Panc1 (cell line): Measurements from ENCODE around the gene SLC7A5. TPM values are rescaled to one million over a fixed set of nuclear protein-coding genes. Genes with fewer than 3 reads are reported as not detected.

Experiments
- ATAC-seq: fragments of 200-7000 bp; cut with Tn5 transposase; 2 replicates; pipeline ENCODE4 v1.9.1; 2020; ENCODE audit warnings: mild to moderate bottlenecking, moderate library complexity
- BruUV-seq: library from RNA; stranded (reverse); fragments of 400-500 nt; replicated peaks from 2 replicates; lab custom pipeline; 2021; lab: Mats Ljungman, UMichigan
- CTCF ChIA-PET: fragments of 300-600 bp; sonication (Branson Sonifier 250); formaldehyde crosslinking; loops from one replicate; lab custom pipeline; 2022; ENCODE audit warnings: antibody characterized with exemption; lab: Charles Lee
- POLR2A ChIA-PET: fragments of 300-600 bp; sonication (Branson Sonifier 250); formaldehyde crosslinking; loops from one replicate; lab custom pipeline; 2022; ENCODE audit warnings: antibody characterized with exemption; lab: Charles Lee
- DNase-seq: peaks from one replicate; pipeline ENCODE4 v3.0.0-alpha.2; 2010; ENCODE audit warnings: low read depth, low spot score
- H3K27ac ChIP-seq: 2 replicates; pipeline ENCODE4 v1.5.1; 2011; ENCODE audit warnings: mild to moderate bottlenecking, low read length, inconsistent platforms
- H3K27me3 ChIP-seq: fragments of 200-500 bp; sonication (Bioruptor generic); 2 replicates; pipeline ENCODE4 v1.6.0; 2014; ENCODE audit warnings: low read length, inconsistent platforms; ENCODE audit not compliant: control insufficient read depth, insufficient read depth
- H3K36me3 ChIP-seq: fragments of 200-500 bp; sonication (Bioruptor generic); 2 replicates; pipeline ENCODE4 v1.5.1; 2014; ENCODE audit warnings: inconsistent platforms, mild to moderate bottlenecking, low read length, moderate library complexity; ENCODE audit not compliant: control insufficient read depth, insufficient read depth
- H3K4me1 ChIP-seq: 2 replicates; pipeline ENCODE4 v1.5.1; 2011; ENCODE audit warnings: inconsistent platforms, mild to moderate bottlenecking, low read length, moderate library complexity; ENCODE audit not compliant: control insufficient read depth, insufficient read depth
- H3K4me3 ChIP-seq, 2 experiments: 2 replicates each; pipeline ENCODE4 v1.5.1; 2011 to 2012; ENCODE audit warnings: low read depth in 2 of 2, low read length in 2 of 2, mild to moderate bottlenecking in 2 of 2, inconsistent platforms in 1 of 2, moderate library complexity in 1 of 2
- H3K9me3 ChIP-seq: fragments of 200-500 bp; sonication (Bioruptor generic); 2 replicates; pipeline ENCODE4 v1.5.1; 2014; ENCODE audit warnings: low read depth, mild to moderate bottlenecking, inconsistent platforms, low read length, moderate library complexity; ENCODE audit not compliant: control insufficient read depth, insufficient read depth
- CTCF ChIP-seq: fragments of 450-650 bp; IDR thresholded peaks from 2 replicates; pipeline ENCODE4 v1.5.1; 2017; ENCODE audit warnings: mild to moderate bottlenecking
- POLR2AphosphoS5 ChIP-seq: IDR thresholded peaks from 2 replicates; pipeline ENCODE4 v1.6.1; 2012; ENCODE audit warnings: mild to moderate bottlenecking, low read depth, low read length, moderate library complexity
- REST ChIP-seq, 2 experiments: IDR thresholded peaks; 2 replicates each; pipeline ENCODE4 v1.6.1; 2011 to 2012; ENCODE audit warnings: low read depth in 2 of 2, control low read depth in 1 of 2, low read length in 1 of 2, mild to moderate bottlenecking in 1 of 2, moderate library complexity in 1 of 2; ENCODE audit not compliant: insufficient read depth in 1 of 2
- SIN3A ChIP-seq: IDR thresholded peaks from 2 replicates; pipeline ENCODE4 v1.6.1; 2012; ENCODE audit warnings: low read depth, mild to moderate bottlenecking, low read length, moderate library complexity, borderline replicate concordance; ENCODE audit not compliant: insufficient read depth
- TCF7L2 ChIP-seq: IDR thresholded peaks from 2 replicates; pipeline ENCODE4 v1.6.1; 2011; ENCODE audit warnings: mild to moderate bottlenecking, low read depth, low read length, inconsistent platforms
- in situ Hi-C: cut with HindIII; loops from 2 replicates; pipeline ENCODE4 v1.10.0; 2016; ENCODE audit warnings: low sequenced_read_pairs, low pct_unique_long_range_greater_than_20kb
- intact Hi-C: fragments of 100-400 bp; cut with micrococcal nuclease; formaldehyde crosslinking; loops from one replicate; pipeline ENCODE4 v1.10.0; 2022; ENCODE audit not compliant: unreplicated experiment
- total RNA-seq: library from RNA; stranded (reverse); gene quantifications from one replicate; pipeline ENCODE4 v1.2.1, GENCODE V29; 2021; ENCODE audit not compliant: unreplicated experiment

SLC7A5 gene
- total RNA-seq, 1 experiment from 2014 or later = 231 TPM

GRCh38 chr16:87841340-87842208 lies 27.7 kb downstream of the SLC7A5 start:
- ChIA-PET POLR2A (no interaction called here), CTCF (no interaction called here)
- H3K36me3 ChIP-seq = no peaks in the 10 kb centered on the region; the same call in 1 of the 2 replicates
- in situ Hi-C loops = no loop called here
- intact Hi-C loops = no loop called here
- ATAC-seq (no peak), DNase-seq (no peak)
- H3K4me3 ChIP-seq = no peak overlapping the region
- no TSS peak for BruUV-seq
- H3K4me1 ChIP-seq = peaks cover 16% of the 10 kb centered on the region
- no peak for TF ChIP-seq CTCF
- no peak for TF ChIP-seq SIN3A
- TF ChIP-seq REST (IDR thresholded peaks at IDR 0.05; ENCODE audit: insufficient read depth in 1 of 2, low read depth in 2 of 2, low read length in 1 of 2) = no peak
- TF ChIP-seq POLR2AphosphoS5 = no peak
- no peak for TF ChIP-seq TCF7L2
- no peaks in the 10 kb centered on the region for H3K27me3 ChIP-seq
- peak overlapping the region; percentile 34; the same call in 1 of the 2 replicates for H3K27ac ChIP-seq
- H3K9me3 ChIP-seq = no peaks in the 10 kb centered on the region

GRCh38 chr16:87840271-87840978 lies 28.9 kb downstream of the SLC7A5 start:
- CTCF ChIA-PET = no interaction called here
- TF ChIP-seq CTCF = no peak
- TF ChIP-seq TCF7L2 = no peak
- no peak for TF ChIP-seq POLR2AphosphoS5
- no peak for TF ChIP-seq SIN3A
- no peak for TF ChIP-seq REST (IDR thresholded peaks at IDR 0.05; ENCODE audit: insufficient read depth in 1 of 2, low read depth in 2 of 2, low read length in 1 of 2)
- no peaks in the 10 kb centered on the region for H3K9me3 ChIP-seq
- H3K27ac ChIP-seq = no peak overlapping the region; the same call in 1 of the 2 replicates
- in situ Hi-C loops = no loop called here
- H3K36me3 ChIP-seq = no peaks in the 10 kb centered on the region; the same call in 1 of the 2 replicates
- intact Hi-C loops = no loop called here
- H3K27me3 ChIP-seq = no peaks in the 10 kb centered on the region
- POLR2A ChIA-PET = interaction anchor here (1.0 kb wide), 1 partner anchor 24 kb away, joined by 3 read pairs; no protein-coding TSS in a partner anchor
- no peak for DNase-seq
- no TSS peak for BruUV-seq
- peaks cover 16% of the 10 kb centered on the region for H3K4me1 ChIP-seq
- no peak overlapping the region for H3K4me3 ChIP-seq
- ATAC-seq = no peak
